GM21825 (cell line): ENCODE measurements around the gene RNF17.

ENCODE experiments used
- ATAC-seq: cut with Tn5 transposase; IDR thresholded peaks from one replicate; pipeline ENCODE4 v1.9.1; 2021; ENCODE audit warnings: mild to moderate bottlenecking, moderate library complexity; ENCODE audit not compliant: unreplicated experiment

The RNF17 gene

GRCh38 chr13:24894277-24894971, 130.5 kb downstream of the RNF17 start:
- ATAC-seq: no peak

- ATAC-seq: no peak
These were observed 131.0 kb downstream of the RNF17 start for GRCh38 chr13:24894972-24895300.

DNA sequence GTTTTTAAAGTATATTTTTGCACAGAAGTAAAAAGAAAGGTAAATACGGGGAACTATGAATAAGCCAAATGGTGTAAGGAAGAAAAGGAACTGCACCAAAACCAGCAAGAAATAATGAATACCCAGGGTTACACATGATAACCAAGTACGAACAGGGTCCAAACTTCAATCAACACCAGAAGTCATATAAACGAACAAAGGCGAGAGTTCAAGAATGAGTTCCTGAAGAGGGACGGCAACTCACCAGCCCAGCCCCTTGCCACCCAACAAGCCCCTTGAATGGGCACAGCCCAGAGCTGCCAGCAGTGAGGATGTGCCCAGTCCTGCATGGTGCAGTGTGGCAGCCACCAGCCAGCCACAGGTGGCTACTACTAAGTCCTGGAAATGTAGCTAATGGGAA, 132.1 kb downstream of the RNF17 start:
- ATAC-seq: no peak

GRCh38 chr13:24897293-24897692, 133.3 kb downstream of the RNF17 start:
- ATAC-seq: no peak

GRCh38 chr13:24899601-24900000, 135.6 kb downstream of the RNF17 start:
- ATAC-seq: no peak

DNA sequence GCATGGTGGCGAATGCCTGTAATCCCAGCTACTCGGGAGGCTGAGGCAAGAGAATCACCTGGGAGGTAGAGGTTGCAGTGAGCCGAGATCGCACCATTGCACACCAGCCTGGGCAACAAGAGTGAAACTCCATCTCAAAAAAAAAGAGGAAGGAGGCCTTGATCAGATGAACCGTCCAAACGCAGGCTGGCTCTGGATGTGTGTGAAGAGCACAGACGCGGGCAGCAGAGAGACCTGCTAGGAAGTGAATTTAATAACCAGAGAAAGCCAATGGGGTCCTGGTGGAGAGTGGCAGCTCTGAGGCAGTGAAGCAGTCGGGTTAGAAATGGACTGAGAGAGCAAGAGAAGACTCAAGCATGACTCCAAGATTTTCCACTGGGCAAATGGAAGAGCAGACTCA, 136.5 kb downstream of the RNF17 start:
- peak; percentile 69 for ATAC-seq

- no peak for ATAC-seq
These were observed 141.3 kb downstream of the RNF17 start for GRCh38 chr13:24905242-24905641.

DNA sequence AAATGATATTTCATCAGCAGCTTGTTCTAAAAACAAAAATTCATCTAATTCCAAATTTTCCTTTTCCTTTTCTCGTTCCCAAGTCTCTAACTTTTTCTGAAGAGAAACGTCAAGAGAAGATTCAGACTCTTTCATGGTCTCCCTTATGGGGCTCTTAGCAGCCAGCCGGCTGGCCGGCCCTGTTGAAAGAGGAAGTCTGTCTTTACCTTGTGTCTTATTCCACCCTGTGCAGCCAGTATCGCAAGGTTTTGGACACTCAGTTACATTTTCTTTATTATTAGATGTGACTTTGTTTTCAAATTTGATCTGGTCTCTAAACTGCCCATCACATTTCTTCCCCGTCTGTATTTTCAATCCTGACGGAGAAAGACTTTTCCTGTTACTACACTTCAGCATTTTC, 142.3 kb downstream of the RNF17 start:
- no peak for ATAC-seq

GRCh38 chr13:24910502-24911132, 146.6 kb downstream of the RNF17 start:
- no peak for ATAC-seq

- ATAC-seq: no peak
These were observed 147.4 kb downstream of the RNF17 start for GRCh38 chr13:24911133-24911908.

DNA sequence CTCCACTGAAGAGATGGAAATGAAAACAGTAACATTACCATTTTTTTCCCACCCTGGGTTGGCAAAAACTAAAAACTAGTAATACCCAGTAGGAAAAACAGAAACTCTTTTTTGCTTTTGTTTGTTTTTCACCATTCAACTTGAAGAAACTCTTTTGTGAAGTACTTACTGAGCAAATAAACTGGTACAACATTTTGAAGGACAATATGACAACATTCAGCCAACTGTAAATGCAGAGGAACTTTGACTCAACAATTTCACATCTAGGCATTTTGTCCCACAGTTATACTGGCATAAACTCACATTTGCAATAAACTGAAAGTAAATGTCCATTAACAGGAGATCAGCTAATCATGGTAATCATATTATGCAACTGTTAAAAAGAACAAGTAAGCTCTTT, 152.5 kb downstream of the RNF17 start:
- no peak for ATAC-seq

GRCh38 chr13:24921003-24921402, 157.0 kb downstream of the RNF17 start:
- ATAC-seq: no peak

DNA sequence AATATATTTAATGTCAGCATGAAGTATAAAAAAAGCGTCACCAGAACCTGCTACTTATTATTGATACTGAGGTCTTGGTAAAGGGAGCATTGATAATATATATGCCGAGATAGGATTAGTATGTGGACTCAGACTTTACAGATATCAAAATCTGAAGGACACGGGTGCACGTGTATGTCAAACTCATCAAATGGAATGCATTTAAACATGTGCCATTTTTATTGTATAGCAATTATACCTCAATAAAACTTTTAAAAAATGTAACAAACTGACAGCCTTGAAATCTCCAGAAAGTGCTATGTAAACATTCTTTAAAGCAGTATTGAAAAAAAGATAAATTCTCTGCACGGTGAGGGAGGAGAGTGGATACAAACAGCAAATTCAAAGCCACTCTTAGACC, 157.9 kb downstream of the RNF17 start:
- ATAC-seq: no peak

DNA sequence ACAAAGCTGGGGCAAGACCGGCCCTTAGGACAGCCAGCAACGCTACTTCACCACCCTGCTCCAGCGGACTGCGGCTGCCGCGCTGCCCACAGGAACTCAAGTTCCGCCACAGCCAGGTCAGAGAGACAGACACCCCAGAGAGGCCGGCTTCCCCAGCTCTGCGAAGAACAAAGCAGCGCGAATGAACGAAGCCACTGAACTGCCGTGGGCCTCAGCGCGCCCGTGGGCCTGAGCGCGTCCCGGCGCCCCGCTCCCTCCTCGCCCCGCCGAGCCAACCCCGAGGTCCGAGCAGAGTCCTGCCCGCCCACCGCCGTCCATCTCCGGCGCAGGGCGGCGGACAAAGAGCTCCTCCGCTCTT, 158.4 kb downstream of the RNF17 start:
- ATAC-seq: peak; percentile 14

DNA sequence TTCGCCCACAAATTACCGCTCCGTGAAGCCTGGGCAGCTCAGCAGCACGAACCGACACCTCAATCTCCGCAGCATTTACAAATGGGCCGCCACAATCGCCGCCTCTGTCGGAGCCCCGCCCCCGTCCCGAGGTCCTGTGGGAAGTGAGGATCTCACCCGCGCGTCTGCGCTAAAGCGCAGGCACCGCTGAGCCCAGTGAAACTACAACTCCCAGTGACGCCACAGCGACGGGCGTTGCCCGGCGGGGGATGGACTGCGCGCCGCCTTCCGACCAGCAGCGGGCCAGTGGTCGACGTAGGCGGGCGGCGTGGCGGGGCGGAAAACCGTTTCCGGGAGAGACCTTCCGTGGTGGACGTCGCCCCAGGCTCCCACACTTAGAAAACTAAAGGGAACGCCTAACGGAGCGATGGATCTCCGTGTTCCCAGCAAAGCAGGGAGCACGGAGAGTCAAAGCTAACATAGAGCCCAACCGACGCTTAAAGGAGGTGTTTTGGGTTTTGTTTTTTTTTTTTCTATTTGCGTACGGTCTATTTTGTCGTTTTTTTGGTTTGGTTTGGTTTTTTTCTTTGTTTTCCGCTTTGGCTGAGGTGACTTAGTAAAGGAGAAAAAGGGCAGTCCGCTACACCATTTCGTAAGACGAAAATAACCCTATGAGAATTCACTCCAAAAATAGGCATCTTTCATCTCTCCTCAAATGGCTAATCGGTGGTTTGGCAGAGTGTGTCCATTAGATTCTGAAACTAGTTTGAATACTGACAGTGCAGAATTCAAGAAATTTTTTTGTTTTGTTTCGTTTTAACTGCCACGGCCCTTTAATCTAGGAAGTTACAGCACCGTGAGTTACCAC, 159.0 kb downstream of the RNF17 start:
- ATAC-seq: peak; percentile 95

DNA sequence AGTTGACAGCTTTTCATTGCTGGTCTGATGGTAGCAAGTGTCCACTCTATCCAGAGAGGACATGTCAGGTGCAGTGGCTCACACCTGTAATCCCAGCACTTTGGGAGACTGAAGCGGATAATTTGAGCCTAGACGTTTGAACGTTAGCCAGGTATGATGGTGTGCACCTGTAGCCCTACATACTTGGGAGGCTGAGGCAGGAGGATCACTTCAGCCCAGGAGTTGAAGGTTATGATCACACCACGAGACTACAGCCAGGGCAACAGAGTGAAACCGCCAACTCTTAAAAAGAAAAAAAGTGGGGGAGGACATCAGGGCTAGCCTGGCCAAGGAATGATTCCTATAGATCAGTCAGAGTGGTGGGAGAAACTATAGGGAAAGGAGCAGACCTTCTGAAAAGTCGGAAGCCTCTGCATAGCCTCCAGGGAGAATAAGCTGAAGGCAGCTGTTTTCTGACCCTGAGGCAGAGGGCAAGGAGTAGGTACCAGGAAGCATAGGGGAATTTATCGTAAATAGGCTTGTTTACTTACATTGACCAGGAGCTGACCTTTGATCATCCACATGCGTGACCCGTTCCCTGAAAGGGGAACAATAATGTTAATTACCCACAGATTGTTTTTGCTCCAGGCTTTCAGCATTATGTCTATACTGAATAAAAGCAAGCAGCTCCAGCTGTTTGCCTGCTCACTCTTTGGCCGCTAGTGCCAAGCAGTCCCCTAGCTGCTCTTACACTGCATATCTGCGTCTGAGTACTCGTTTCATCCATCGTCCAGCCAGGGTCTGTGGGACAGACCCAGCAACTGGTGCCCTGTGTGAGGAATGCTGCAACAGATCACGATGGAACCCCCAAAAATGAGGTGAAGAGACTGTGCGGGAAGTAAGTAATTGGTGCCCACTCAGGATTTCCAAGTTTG, 161.6 kb downstream of the RNF17 start:
- no peak for ATAC-seq

- no peak for ATAC-seq
These were observed 163.9 kb downstream of the RNF17 start for GRCh38 chr13:24927810-24928404.

- no peak for ATAC-seq
These were observed 165.2 kb downstream of the RNF17 start for GRCh38 chr13:24929196-24929595.
